ENCODE data around the gene FRRS1.

GRCh38 chr1:99710994-99711393, 55.4 kb downstream of the FRRS1 start:
- TF ChIP-seq CTCF (conservative IDR thresholded peaks at IDR 0.05) (no peak), ZFX (IDR thresholded peaks at IDR 0.05) (no peak)

Measured in C4-2B (cell line).